Measurements from ENCODE around the gene PCGF1. TPM values are rescaled to one million over a fixed set of nuclear protein-coding genes. Genes with fewer than 3 reads are reported as not detected.
A peak's percentile ranks its signal among the peaks of the same experiment; 100 is the strongest.
"Not testable (repeated sequence)": the region's sequence is repeated elsewhere in the genome, so short reads cannot be mapped to it uniquely, and the experiment has no call there.

The PCGF1 gene
- total and polyA plus RNA-seq, 4 donors: 10.0 to 21.5 (median 19.1) TPM

- H3K36me3 ChIP-seq (ENCODE audit: control insufficient read depth, insufficient read depth, low read length): peaks cover 44% of the 10 kb centered on the region
Observed at GRCh38 chr2:74472945-74473258, 34.6 kb downstream of the PCGF1 start.

GRCh38 chr2:74472086-74472944 lies 35.2 kb downstream of the PCGF1 start, which contains the start of gene MRPL53:
MRPL53 (minus strand) TSS chr2:74472680; CDS start chr2:74472660, 20 bp downstream.
- peak; percentile 93 to 99 (median 96) for DNase-seq (ENCODE audit: low read depth in 4 of 6, low spot score in 6 of 6)
- whole genome bisulfite sequencing (ENCODE audit: insufficient coverage): under 1% methylated on average over 60 of the region's 66 CpGs
- peak within 1 kb of the TSS; percentile 76 for H3K4me3 ChIP-seq (ENCODE audit: low read depth, low read length)

More at GRCh38 chr2:74472945-74473258, 34.6 kb downstream of the PCGF1 start:
- Histone ChIP-seq H3K4me3 (ENCODE audit: low read depth, low read length) (peak overlapping the region; percentile 76), H3K27me3 (ENCODE audit: control insufficient read depth, insufficient read depth, low read length) (no peaks in the 10 kb centered on the region), H3K27ac (ENCODE audit: low read depth, low read length) (peak overlapping the region; percentile 95), H3K4me1 (ENCODE audit: control insufficient read depth, insufficient read depth, low read length) (peaks cover 26% of the 10 kb centered on the region), H3K9me3 (ENCODE audit: control insufficient read depth, insufficient read depth, low read length) (no peaks in the 10 kb centered on the region)
- WGBS (ENCODE audit: insufficient coverage): 11% methylated on average over 5 of the region's 7 CpGs
- no peak for DNase-seq (ENCODE audit: low read depth in 4 of 6, low spot score in 6 of 6)

GRCh38 chr2:74471332-74472065 lies 36.0 kb downstream of the PCGF1 start:
- WGBS (ENCODE audit: insufficient coverage): 62% methylated on average over 6 of the region's 16 CpGs

More at GRCh38 chr2:74472086-74472944, 35.2 kb downstream of the PCGF1 start, which contains the start of gene MRPL53:
- Histone ChIP-seq H3K36me3 (ENCODE audit: control insufficient read depth, insufficient read depth, low read length) (peaks cover 40% of the 10 kb centered on the region), H3K9me3 (ENCODE audit: control insufficient read depth, insufficient read depth, low read length) (no peaks in the 10 kb centered on the region), H3K4me1 (ENCODE audit: control insufficient read depth, insufficient read depth, low read length) (peaks cover 26% of the 10 kb centered on the region), H3K27ac (ENCODE audit: low read depth, low read length) (peak within 1 kb of the TSS; percentile 95), H3K27me3 (ENCODE audit: control insufficient read depth, insufficient read depth, low read length) (no peaks in the 10 kb centered on the region)

GRCh38 chr2:74470742-74471141 lies 36.8 kb downstream of the PCGF1 start:
- peaks cover 26% of the 10 kb centered on the region for H3K4me1 ChIP-seq (ENCODE audit: control insufficient read depth, insufficient read depth, low read length)
- H3K27ac ChIP-seq (ENCODE audit: low read depth, low read length); H3K9me3 ChIP-seq (ENCODE audit: control insufficient read depth, insufficient read depth, low read length); H3K27me3 ChIP-seq (ENCODE audit: control insufficient read depth, insufficient read depth, low read length); H3K4me3 ChIP-seq (ENCODE audit: low read depth, low read length); DNase-seq (ENCODE audit: low read depth in 4 of 6, low spot score in 6 of 6): not testable (repeated sequence)
- WGBS (ENCODE audit: insufficient coverage): 98% methylated on average over 9 of the region's 12 CpGs
- peaks cover 30% of the 10 kb centered on the region for H3K36me3 ChIP-seq (ENCODE audit: control insufficient read depth, insufficient read depth, low read length)

More at GRCh38 chr2:74471332-74472065, 36.0 kb downstream of the PCGF1 start:
- Histone ChIP-seq H3K4me3 (ENCODE audit: low read depth, low read length) (peak overlapping the region; percentile 76), H3K9me3 (ENCODE audit: control insufficient read depth, insufficient read depth, low read length) (no peaks in the 10 kb centered on the region), H3K36me3 (ENCODE audit: control insufficient read depth, insufficient read depth, low read length) (peaks cover 32% of the 10 kb centered on the region), H3K4me1 (ENCODE audit: control insufficient read depth, insufficient read depth, low read length) (peaks cover 26% of the 10 kb centered on the region), H3K27ac (ENCODE audit: low read depth, low read length) (peak overlapping the region; percentile 95), H3K27me3 (ENCODE audit: control insufficient read depth, insufficient read depth, low read length) (no peaks in the 10 kb centered on the region)
- DNase-seq (ENCODE audit: low read depth in 4 of 6, low spot score in 6 of 6): no peak

GRCh38 chr2:74464406-74464805 lies 43.1 kb downstream of the PCGF1 start:
- peaks cover 25% of the 10 kb centered on the region for H3K36me3 ChIP-seq (ENCODE audit: control insufficient read depth, insufficient read depth, low read length)
- peaks cover 15% of the 10 kb centered on the region for H3K4me1 ChIP-seq (ENCODE audit: control insufficient read depth, insufficient read depth, low read length)
- 10% methylated on average over 11 of the region's 13 CpGs for WGBS (ENCODE audit: insufficient coverage)
- peak overlapping the region; percentile 81 for H3K4me3 ChIP-seq (ENCODE audit: low read depth, low read length)
- H3K27me3 ChIP-seq (ENCODE audit: control insufficient read depth, insufficient read depth, low read length): no peaks in the 10 kb centered on the region
- H3K27ac ChIP-seq (ENCODE audit: low read depth, low read length): no peak overlapping the region
- H3K9me3 ChIP-seq (ENCODE audit: control insufficient read depth, insufficient read depth, low read length): no peaks in the 10 kb centered on the region
- no peak for DNase-seq (ENCODE audit: low read depth in 4 of 6, low spot score in 6 of 6)

GRCh38 chr2:74462786-74463105 lies 44.7 kb downstream of the PCGF1 start:
- no peaks in the 10 kb centered on the region for H3K27me3 ChIP-seq (ENCODE audit: control insufficient read depth, insufficient read depth, low read length)
- no peak overlapping the region for H3K27ac ChIP-seq (ENCODE audit: low read depth, low read length)
- H3K36me3 ChIP-seq (ENCODE audit: control insufficient read depth, insufficient read depth, low read length): peaks cover 25% of the 10 kb centered on the region
- H3K4me1 ChIP-seq (ENCODE audit: control insufficient read depth, insufficient read depth, low read length): peaks cover 23% of the 10 kb centered on the region
- no peaks in the 10 kb centered on the region for H3K9me3 ChIP-seq (ENCODE audit: control insufficient read depth, insufficient read depth, low read length)
- 81% methylated on average over 4 of the region's 4 CpGs for WGBS (ENCODE audit: insufficient coverage)
- no peak overlapping the region for H3K4me3 ChIP-seq (ENCODE audit: low read depth, low read length)
- no peak for DNase-seq (ENCODE audit: low read depth in 4 of 6, low spot score in 6 of 6)

- WGBS (ENCODE audit: insufficient coverage): 96% methylated on average over 9 of the region's 20 CpGs
Observed at GRCh38 chr2:74462054-74462785, 45.3 kb downstream of the PCGF1 start.

GRCh38 chr2:74461187-74462053 lies 46.1 kb downstream of the PCGF1 start:
- DNase-seq (ENCODE audit: low read depth in 4 of 6, low spot score in 6 of 6): no peak
- Histone ChIP-seq H3K4me3 (ENCODE audit: low read depth, low read length) (no peak overlapping the region), H3K27ac (ENCODE audit: low read depth, low read length) (no peak overlapping the region), H3K27me3 (ENCODE audit: control insufficient read depth, insufficient read depth, low read length) (no peaks in the 10 kb centered on the region), H3K4me1 (ENCODE audit: control insufficient read depth, insufficient read depth, low read length) (peaks cover 31% of the 10 kb centered on the region), H3K9me3 (ENCODE audit: control insufficient read depth, insufficient read depth, low read length) (no peaks in the 10 kb centered on the region), H3K36me3 (ENCODE audit: control insufficient read depth, insufficient read depth, low read length) (peaks cover 25% of the 10 kb centered on the region)
- WGBS (ENCODE audit: insufficient coverage): 93% methylated on average over 27 of the region's 27 CpGs

More at GRCh38 chr2:74462054-74462785, 45.3 kb downstream of the PCGF1 start:
- no peak overlapping the region for H3K4me3 ChIP-seq (ENCODE audit: low read depth, low read length)
- peaks cover 25% of the 10 kb centered on the region for H3K36me3 ChIP-seq (ENCODE audit: control insufficient read depth, insufficient read depth, low read length)
- H3K27me3 ChIP-seq (ENCODE audit: control insufficient read depth, insufficient read depth, low read length): no peaks in the 10 kb centered on the region
- H3K27ac ChIP-seq (ENCODE audit: low read depth, low read length): no peak overlapping the region
- peaks cover 27% of the 10 kb centered on the region for H3K4me1 ChIP-seq (ENCODE audit: control insufficient read depth, insufficient read depth, low read length)
- DNase-seq (ENCODE audit: low read depth in 4 of 6, low spot score in 6 of 6): no peak
- H3K9me3 ChIP-seq (ENCODE audit: control insufficient read depth, insufficient read depth, low read length): no peaks in the 10 kb centered on the region

Data from spinal cord (tissue), 10 donors.